GM12872 (cell line): ENCODE results near the gene C1orf21.
A peak's percentile ranks its signal among the peaks of the same experiment; 100 is the strongest.

Source experiments
- TF ChIP-seq, protein P1 (sequence below): IDR thresholded peaks from 3 replicates; pipeline ENCODE4 v1.5.1; 2011; ENCODE audit warnings: low read depth, mild to moderate bottlenecking, low read length, moderate library complexity; ENCODE audit not compliant: insufficient read depth

Gene C1orf21

GRCh38 chr1:184650177-184650866 lies 263.5 kb downstream of the C1orf21 start:
- TF ChIP-seq, protein P1, sequence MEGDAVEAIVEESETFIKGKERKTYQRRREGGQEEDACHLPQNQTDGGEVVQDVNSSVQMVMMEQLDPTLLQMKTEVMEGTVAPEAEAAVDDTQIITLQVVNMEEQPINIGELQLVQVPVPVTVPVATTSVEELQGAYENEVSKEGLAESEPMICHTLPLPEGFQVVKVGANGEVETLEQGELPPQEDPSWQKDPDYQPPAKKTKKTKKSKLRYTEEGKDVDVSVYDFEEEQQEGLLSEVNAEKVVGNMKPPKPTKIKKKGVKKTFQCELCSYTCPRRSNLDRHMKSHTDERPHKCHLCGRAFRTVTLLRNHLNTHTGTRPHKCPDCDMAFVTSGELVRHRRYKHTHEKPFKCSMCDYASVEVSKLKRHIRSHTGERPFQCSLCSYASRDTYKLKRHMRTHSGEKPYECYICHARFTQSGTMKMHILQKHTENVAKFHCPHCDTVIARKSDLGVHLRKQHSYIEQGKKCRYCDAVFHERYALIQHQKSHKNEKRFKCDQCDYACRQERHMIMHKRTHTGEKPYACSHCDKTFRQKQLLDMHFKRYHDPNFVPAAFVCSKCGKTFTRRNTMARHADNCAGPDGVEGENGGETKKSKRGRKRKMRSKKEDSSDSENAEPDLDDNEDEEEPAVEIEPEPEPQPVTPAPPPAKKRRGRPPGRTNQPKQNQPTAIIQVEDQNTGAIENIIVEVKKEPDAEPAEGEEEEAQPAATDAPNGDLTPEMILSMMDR: no peak

GRCh38 chr1:184655185-184655584 lies 268.4 kb downstream of the C1orf21 start:
- TF ChIP-seq, protein P1: no peak

- TF ChIP-seq, protein P1: no peak
Measured at GRCh38 chr1:184656221-184656620, 269.4 kb downstream of the C1orf21 start.

DNA sequence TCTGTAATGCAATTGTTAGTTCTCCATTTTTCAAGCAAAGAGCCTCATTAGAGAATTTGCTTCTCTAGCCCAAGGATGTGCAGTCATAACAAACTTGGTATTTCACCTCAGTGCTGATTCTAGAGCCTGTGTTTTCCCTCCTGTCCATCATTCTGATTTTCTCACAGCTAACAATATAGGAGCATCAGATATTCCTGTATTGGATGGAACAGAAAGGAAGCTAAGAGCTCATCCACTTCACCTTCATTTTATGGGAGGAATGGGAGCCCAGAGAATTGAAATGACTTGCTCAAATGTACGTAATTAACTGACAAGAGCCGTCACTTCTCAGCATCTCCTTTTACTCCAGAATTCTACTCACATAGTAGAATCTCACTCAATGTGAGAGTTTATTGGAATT lies 271.2 kb downstream of the C1orf21 start:
- TF ChIP-seq, protein P1: no peak

DNA sequence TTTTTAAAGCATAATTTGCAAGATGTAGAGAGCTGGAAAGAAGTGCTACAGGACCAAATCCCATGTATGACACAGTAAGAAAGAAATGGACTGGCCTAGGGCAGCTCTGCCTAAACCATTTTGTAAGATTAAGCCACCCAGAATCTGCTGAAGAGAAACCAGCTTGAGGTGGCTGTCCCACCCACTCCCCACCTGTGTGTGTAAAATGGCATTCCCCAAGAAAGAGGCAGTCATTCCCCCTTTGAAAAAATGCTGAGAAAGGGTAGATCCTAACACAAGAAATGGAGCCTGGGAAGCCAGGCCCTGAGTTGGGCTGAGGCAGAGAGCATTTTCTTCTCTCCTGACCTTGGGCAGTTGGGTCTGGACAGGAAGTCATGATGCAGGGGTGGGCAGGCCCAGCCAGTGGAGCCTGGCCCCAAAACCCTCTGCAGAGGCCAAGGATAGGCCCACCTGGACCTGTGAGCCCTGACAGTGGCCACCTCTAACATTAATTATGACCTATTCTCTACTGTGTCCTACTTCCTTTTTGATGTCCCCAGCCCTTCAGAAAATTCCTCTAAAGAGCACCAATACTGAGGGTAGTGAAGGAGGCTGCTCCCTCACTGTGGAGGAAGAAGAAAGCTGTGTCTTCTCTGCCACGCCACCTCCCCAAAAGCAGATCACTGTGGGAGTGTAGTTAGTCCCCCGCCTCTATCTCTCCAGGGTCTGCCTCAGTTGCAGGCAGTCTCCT lies 273.8 kb downstream of the C1orf21 start:
- TF ChIP-seq, protein P1: no peak

GRCh38 chr1:184661801-184662200 lies 275.0 kb downstream of the C1orf21 start:
- TF ChIP-seq, protein P1: no peak

GRCh38 chr1:184664042-184664660 lies 277.3 kb downstream of the C1orf21 start:
- TF ChIP-seq, protein P1: peak; percentile 86
